Measurements from ENCODE around the gene NAV2. TPM values are rescaled to one million over a fixed set of nuclear protein-coding genes. Genes with fewer than 3 reads are reported as not detected.
"Not testable (repeated sequence)": the region's sequence is repeated elsewhere in the genome, so short reads cannot be mapped to it uniquely, and the experiment has no call there.

NAV2 gene
- total and polyA plus RNA-seq, 7 donors, result 1.2 to 62.6 (median 22.1) TPM

DNA sequence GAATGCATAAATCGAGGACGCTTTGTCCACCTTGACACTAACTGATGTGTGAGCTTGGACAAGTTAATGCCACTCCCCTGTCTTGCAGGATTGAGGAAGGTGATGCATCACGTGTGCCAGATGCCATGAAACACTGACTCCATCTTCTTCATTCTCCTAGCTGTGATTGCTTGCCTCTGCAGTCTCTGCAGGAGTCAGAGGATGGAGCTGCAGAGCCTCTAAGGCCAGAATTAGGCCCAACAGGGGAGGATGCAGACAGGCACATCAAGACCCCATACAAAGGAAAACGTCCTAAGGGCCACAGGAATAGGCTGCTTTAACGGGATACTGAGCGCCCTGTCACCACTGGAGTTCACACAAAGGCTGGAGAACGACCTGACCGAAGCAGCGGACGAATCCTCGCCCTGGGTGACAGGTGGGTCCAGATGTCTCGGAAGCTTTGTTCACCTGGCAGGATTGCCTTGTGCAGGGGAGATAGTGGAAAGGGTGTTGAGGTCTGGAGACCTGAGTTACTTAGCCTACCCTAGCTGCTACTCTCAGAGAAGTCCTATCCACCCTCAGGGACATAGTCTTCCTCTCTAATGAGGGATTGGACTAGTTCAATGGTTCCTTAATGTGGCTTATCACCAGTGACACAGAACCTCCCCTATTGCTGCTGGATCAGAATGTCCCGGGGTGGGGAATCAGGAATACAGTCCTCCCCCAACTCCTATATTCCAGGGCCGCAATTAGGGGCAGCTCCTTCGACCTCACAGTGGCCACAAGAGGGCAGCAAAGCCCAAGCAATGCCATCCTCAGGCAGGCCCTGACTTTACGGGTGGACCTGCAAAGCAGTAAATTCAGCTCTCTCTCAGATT, 415.3 kb downstream of the NAV2 start:
- H3K9me3 ChIP-seq, result no peaks in the 10 kb centered on the region
- TF ChIP-seq EP300 (IDR thresholded peaks at IDR 0.05), result no peak
- TF ChIP-seq CTCF (IDR thresholded peaks at IDR 0.05), result peak; percentile 47 to 82 (median 76)
- no peak for TF ChIP-seq POLR2AphosphoS5 (IDR thresholded peaks at IDR 0.05)
- H3K4me3 ChIP-seq, result no peak overlapping the region
- 60 to 63% methylated on average over 16 of the region's 16 CpGs for WGBS, 2 donors
- peak; percentile 87 for DNase-seq
- no peaks in the 10 kb centered on the region for H3K27me3 ChIP-seq
- intact Hi-C loops (cut with DNase I), result loop anchor here (2.0 kb wide), 1 partner anchor 225 kb away; no protein-coding TSS in a partner anchor
- no peak overlapping the region for H3K27ac ChIP-seq
- no peaks in the 10 kb centered on the region for H3K36me3 ChIP-seq
- peaks cover 0 to 8% (median 7%) of the 10 kb centered on the region in 4 donors for H3K4me1 ChIP-seq

DNA sequence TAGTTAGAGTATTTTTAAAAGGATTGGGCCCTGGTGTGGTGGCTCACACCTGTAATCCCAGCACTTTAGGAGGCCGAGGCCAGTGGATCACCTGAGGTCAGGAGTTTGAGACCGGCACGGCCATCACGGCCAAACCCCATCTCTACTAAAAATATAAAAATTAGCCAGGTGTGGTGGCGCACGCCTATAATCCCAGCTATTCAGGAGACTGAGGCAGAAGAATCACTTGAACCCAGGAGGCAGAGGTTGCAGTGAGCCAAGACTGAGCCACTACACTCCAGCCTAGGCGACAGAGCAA, 415.8 kb downstream of the NAV2 start:
- DNase-seq, H3K4me1 ChIP-seq, H3K36me3 ChIP-seq, H3K27me3 ChIP-seq, H3K4me3 ChIP-seq, H3K27ac ChIP-seq, H3K9me3 ChIP-seq: not testable (repeated sequence)
- intact Hi-C loops (cut with DNase I), result loop anchor here (2.0 kb wide), 1 partner anchor 224 kb away; no protein-coding TSS in a partner anchor
- 80 to 85% methylated on average over 7 of the region's 7 CpGs for WGBS, 2 donors

- DNase-seq, result no peak
- no peak overlapping the region for H3K4me3 ChIP-seq
- WGBS, 2 donors, result 24 to 70% methylated on average over 4 of the region's 4 CpGs
- TF ChIP-seq POLR2A (IDR thresholded peaks at IDR 0.05) (no peak), EP300 (IDR thresholded peaks at IDR 0.05) (no peak), POLR2AphosphoS5 (IDR thresholded peaks at IDR 0.05) (no peak), CTCF (IDR thresholded peaks at IDR 0.05) (no peak)
- no peak overlapping the region for H3K27ac ChIP-seq
- no peaks in the 10 kb centered on the region for H3K36me3 ChIP-seq
- H3K9me3 ChIP-seq, result no peaks in the 10 kb centered on the region
- peaks cover 0 to 8% (median 7%) of the 10 kb centered on the region in 4 donors for H3K4me1 ChIP-seq
- H3K27me3 ChIP-seq, result no peaks in the 10 kb centered on the region
- intact Hi-C loops (cut with DNase I), result loop anchor here (2.0 to 5.0 kb wide), 2 partner anchors 223 to 572 kb away; no protein-coding TSS in a partner anchor
Measured at GRCh38 chr11:20129665-20130064, 417.0 kb downstream of the NAV2 start.

DNA sequence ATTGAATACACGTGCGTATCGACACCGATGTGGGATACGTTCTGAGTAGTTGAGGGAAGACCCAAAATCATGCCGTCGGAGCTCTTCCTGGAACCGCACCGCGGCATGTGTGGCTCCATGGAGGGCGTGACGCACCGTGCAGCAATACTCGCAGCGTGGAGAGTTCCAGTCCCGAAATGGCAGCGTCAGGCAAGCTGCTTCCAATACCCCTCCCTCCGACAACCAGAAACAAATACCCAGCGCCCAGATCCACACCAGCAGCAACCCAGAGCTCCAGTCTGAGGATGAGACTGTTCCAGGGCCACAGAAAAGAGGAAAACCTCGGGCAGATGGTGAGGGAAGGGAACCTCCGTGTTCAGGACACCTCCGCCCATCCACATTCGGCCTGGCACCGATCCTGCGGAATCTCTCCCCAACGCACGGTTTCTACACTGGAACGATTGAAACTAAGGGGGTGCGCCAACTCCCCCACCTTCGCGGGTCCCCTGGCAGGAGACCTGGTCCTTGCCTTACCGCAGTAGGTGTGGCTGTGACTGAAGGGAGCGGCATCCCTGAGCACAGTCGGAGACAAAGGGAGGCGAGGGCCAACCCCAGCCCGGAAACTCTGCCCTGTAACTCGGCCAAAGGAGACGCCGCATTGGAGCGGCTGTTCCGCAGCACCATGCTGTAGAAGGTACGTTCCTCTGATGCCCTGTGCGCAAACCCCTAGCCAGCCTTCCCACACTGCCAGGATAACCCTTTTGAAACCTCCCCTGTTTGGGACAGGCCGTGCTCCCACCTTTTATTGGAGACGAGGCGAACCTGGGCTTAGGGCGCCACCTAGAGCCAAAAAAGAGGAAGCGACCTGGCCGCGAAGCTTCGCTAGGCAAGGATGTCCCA, 419.4 kb downstream of the NAV2 start:
- Histone ChIP-seq H3K4me3 (peak overlapping the region; percentile 18 to 50 (median 44)), H3K27ac (peak overlapping the region in 1 of 4 donors; percentile 3), H3K36me3 (no peaks in the 10 kb centered on the region), H3K27me3 (no peaks in the 10 kb centered on the region), H3K9me3 (peaks cover 0 to 5% (median 0%) of the 10 kb centered on the region in 4 donors), H3K4me1 (peaks cover 0 to 8% (median 7%) of the 10 kb centered on the region in 4 donors)
- TF ChIP-seq CTCF (IDR thresholded peaks at IDR 0.05) (peak; percentile 85 to 87 (median 86)), POLR2A (IDR thresholded peaks at IDR 0.05) (no peak), EP300 (IDR thresholded peaks at IDR 0.05) (no peak), POLR2AphosphoS5 (IDR thresholded peaks at IDR 0.05) (no peak)
- 20 to 29% methylated on average over 51 of the region's 51 CpGs for WGBS, 2 donors
- peak; percentile 85 for DNase-seq
- intact Hi-C loops (cut with DNase I), result loop anchor here (1.0 to 5.0 kb wide), 2 partner anchors 181 to 575 kb away; no protein-coding TSS in a partner anchor

DNA sequence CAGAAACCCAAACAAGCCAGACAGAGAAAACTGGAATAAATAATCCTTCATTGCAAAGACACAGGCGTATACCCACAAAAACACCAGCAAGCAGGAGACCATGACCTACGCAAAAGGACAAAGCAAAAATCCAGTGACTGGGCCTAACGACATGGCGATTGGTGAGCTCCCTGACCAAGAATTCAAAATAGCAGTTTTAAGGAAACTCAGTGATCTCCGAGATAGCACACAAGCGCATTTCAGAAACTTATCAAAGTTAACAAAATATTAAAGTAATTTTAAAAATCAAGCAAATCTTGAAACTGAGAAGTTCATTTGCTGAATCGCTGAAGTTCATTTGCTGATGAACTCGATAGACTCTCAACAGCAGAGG, 420.0 kb downstream of the NAV2 start:
- no peak for DNase-seq
- TF ChIP-seq EP300 (IDR thresholded peaks at IDR 0.05), result no peak
- no peak for TF ChIP-seq CTCF (IDR thresholded peaks at IDR 0.05)
- TF ChIP-seq POLR2A (IDR thresholded peaks at IDR 0.05), result no peak
- TF ChIP-seq POLR2AphosphoS5 (IDR thresholded peaks at IDR 0.05), result no peak
- Histone ChIP-seq H3K27me3 (no peaks in the 10 kb centered on the region), H3K4me1 (peaks cover 0 to 8% (median 7%) of the 10 kb centered on the region in 4 donors), H3K9me3 (peaks cover 0 to 5% (median 0%) of the 10 kb centered on the region in 4 donors), H3K36me3 (no peaks in the 10 kb centered on the region), H3K4me3 (peak overlapping the region in 3 of 4 donors; percentile 40 to 50 (median 47)), H3K27ac (no peak overlapping the region)
- intact Hi-C loops (cut with DNase I), result loop anchor here (1.0 to 5.0 kb wide), 2 partner anchors 181 to 575 kb away; no protein-coding TSS in a partner anchor
- 49 to 50% methylated on average over 8 of the region's 8 CpGs for WGBS, 2 donors
